H9 (cell line): ENCODE results near the gene SLC7A5. TPM values are rescaled to one million over a fixed set of nuclear protein-coding genes. Genes with fewer than 3 reads are reported as not detected.

ENCODE experiments used
- DNase-seq: peaks from one replicate; pipeline ENCODE4 v3.0.0-alpha.2; 2017
- H2AFZ ChIP-seq: one replicate; pipeline ENCODE4 v1.6.1; 2013; ENCODE audit warnings: mild to moderate bottlenecking, low read length, control low read depth, moderate library complexity
- H2AK5ac ChIP-seq: 2 replicates; pipeline ENCODE4 v1.6.1; 2013; ENCODE audit warnings: low read length, control low read depth, mixed read lengths; ENCODE audit not compliant: insufficient read length
- H2BK120ac ChIP-seq: one replicate; pipeline ENCODE4 v1.6.1; 2013; ENCODE audit warnings: low read depth, mild to moderate bottlenecking, low read length, control low read depth, inconsistent platforms; ENCODE audit not compliant: poor library complexity, severe bottlenecking
- H2BK12ac ChIP-seq: 2 replicates; pipeline ENCODE4 v1.6.1; 2013; ENCODE audit warnings: low read length, control low read depth, mixed read lengths, low read depth; ENCODE audit not compliant: insufficient read length
- H2BK15ac ChIP-seq: 2 replicates; pipeline ENCODE4 v1.6.1; 2013; ENCODE audit warnings: low read depth, low read length, control low read depth
- H2BK20ac ChIP-seq: one replicate; pipeline ENCODE4 v1.6.1; 2013; ENCODE audit warnings: low read depth, mild to moderate bottlenecking, low read length, control low read depth, inconsistent platforms; ENCODE audit not compliant: poor library complexity, severe bottlenecking
- H2BK5ac ChIP-seq: 2 replicates; pipeline ENCODE4 v1.6.1; 2013; ENCODE audit warnings: low read length, control low read depth, mixed read lengths; ENCODE audit not compliant: insufficient read length
- H3K14ac ChIP-seq: 2 replicates; pipeline ENCODE4 v1.6.1; 2013; ENCODE audit warnings: low read length, control low read depth; ENCODE audit not compliant: insufficient read depth
- H3K18ac ChIP-seq: 2 replicates; pipeline ENCODE4 v1.6.1; 2013; ENCODE audit warnings: low read depth, mild to moderate bottlenecking, mixed read lengths, low read length, control low read depth; ENCODE audit not compliant: insufficient read length
- H3K23ac ChIP-seq: 2 replicates; pipeline ENCODE4 v1.6.1; 2013; ENCODE audit warnings: low read length, control low read depth, mixed read lengths, low read depth; ENCODE audit not compliant: insufficient read length
- H3K23me2 ChIP-seq: 2 replicates; pipeline ENCODE4 v1.6.1; 2013; ENCODE audit warnings: low read depth, mild to moderate bottlenecking, mixed read lengths, low read length, control low read depth; ENCODE audit not compliant: insufficient read length, poor library complexity, severe bottlenecking
- H3K27ac ChIP-seq: 2 replicates; pipeline ENCODE4 v1.5.1; 2013; ENCODE audit warnings: low read length, control low read depth, mixed read lengths, low read depth; ENCODE audit not compliant: insufficient read length
- H3K27me3 ChIP-seq: 2 replicates; pipeline ENCODE4 v1.6.1; 2013; ENCODE audit warnings: low read length, control low read depth, inconsistent platforms; ENCODE audit not compliant: insufficient read depth
- H3K4ac ChIP-seq: 2 replicates; pipeline ENCODE4 v1.6.1; 2013; ENCODE audit warnings: low read depth, mild to moderate bottlenecking, control low read depth, inconsistent platforms, low read length, moderate library complexity
- H3K4me1 ChIP-seq: 2 replicates; pipeline ENCODE4 v1.6.1; 2013; ENCODE audit warnings: low read length, control low read depth, inconsistent platforms; ENCODE audit not compliant: insufficient read depth
- H3K4me2 ChIP-seq: 2 replicates; pipeline ENCODE4 v1.6.1; 2013; ENCODE audit warnings: low read length, control low read depth, mixed read lengths; ENCODE audit not compliant: insufficient read length, insufficient read depth
- H3K56ac ChIP-seq: 2 replicates; pipeline ENCODE4 v1.6.1; 2013; ENCODE audit warnings: low read depth, mild to moderate bottlenecking, mixed read lengths, low read length, control low read depth; ENCODE audit not compliant: insufficient read length
- H3K79me1 ChIP-seq: 2 replicates; pipeline ENCODE4 v1.6.1; 2013; ENCODE audit warnings: low read depth, mild to moderate bottlenecking, moderate library complexity, low read length, control low read depth, inconsistent platforms; ENCODE audit not compliant: insufficient read depth, poor library complexity, severe bottlenecking
- H3K79me2 ChIP-seq: 2 replicates; pipeline ENCODE4 v1.6.1; 2013; ENCODE audit warnings: low read length, control low read depth, inconsistent platforms; ENCODE audit not compliant: insufficient read depth
- H3K9ac ChIP-seq: 2 replicates; pipeline ENCODE4 v1.6.1; 2013; ENCODE audit warnings: low read length, control low read depth, mixed read lengths; ENCODE audit not compliant: insufficient read length; ENCODE audit errors: extremely low read depth
- H3K9me3 ChIP-seq: one replicate; pipeline ENCODE4 v1.6.1; 2013; ENCODE audit warnings: low read depth, low read length, inconsistent platforms; ENCODE audit not compliant: control insufficient read depth
- H3T11ph ChIP-seq: one replicate; pipeline ENCODE4 v1.6.1; 2013; ENCODE audit warnings: mild to moderate bottlenecking, low read length, control low read depth, inconsistent platforms
- H4K20me1 ChIP-seq: one replicate; pipeline ENCODE4 v1.6.1; 2013; ENCODE audit not compliant: control insufficient read depth, insufficient read length, insufficient read depth
- H4K5ac ChIP-seq: 2 replicates; pipeline ENCODE4 v1.6.1; 2013; ENCODE audit warnings: low read depth, mild to moderate bottlenecking, mixed read lengths, low read length, control low read depth; ENCODE audit not compliant: insufficient read length
- H4K8ac ChIP-seq: replicated peaks from 2 replicates; pipeline ENCODE4 v1.6.1; 2013; ENCODE audit warnings: low read length, control low read depth, mixed read lengths, low read depth; ENCODE audit not compliant: insufficient read length
- H4K91ac ChIP-seq: 2 replicates; pipeline ENCODE4 v1.6.1; 2013; ENCODE audit warnings: low read depth, mild to moderate bottlenecking, moderate library complexity, mixed read lengths, low read length, control low read depth; ENCODE audit not compliant: insufficient read length
- H3K27ac Mint-ChIP-seq, 3 experiments: 2 replicates in 2 of 3; 3 replicates in 1 of 3; pipeline ENCODE4 v1.8.0; 2020 to 2021; ENCODE audit warnings: mixed read lengths in 3 of 3, mild to moderate bottlenecking in 1 of 3, moderate library complexity in 1 of 3
- H3K27me3 Mint-ChIP-seq: 2 replicates; pipeline ENCODE4 v1.8.0; 2021; ENCODE audit warnings: low read depth, mild to moderate bottlenecking, moderate library complexity, mixed read lengths
- H3K36me3 Mint-ChIP-seq, 3 experiments: 2 replicates in 2 of 3; 3 replicates in 1 of 3; pipeline ENCODE4 v1.8.0; 2020 to 2021; ENCODE audit warnings: low read depth in 3 of 3, mixed read lengths in 3 of 3; ENCODE audit not compliant: insufficient read depth in 1 of 3
- H3K4me1 Mint-ChIP-seq, 2 experiments: 2 replicates each; pipeline ENCODE4 v1.8.0; 2020; ENCODE audit warnings: mixed read lengths in 2 of 2
- H3K4me3 Mint-ChIP-seq, 2 experiments: 2 replicates in 1 of 2; 3 replicates in 1 of 2; pipeline ENCODE4 v1.8.0; 2020 to 2021; ENCODE audit warnings: mild to moderate bottlenecking in 2 of 2, mixed read lengths in 2 of 2, moderate library complexity in 1 of 2
- H3K9me3 Mint-ChIP-seq, 2 experiments: 2 replicates in 1 of 2; 3 replicates in 1 of 2; pipeline ENCODE4 v1.8.0; 2020; ENCODE audit warnings: mild to moderate bottlenecking in 2 of 2, mixed read lengths in 2 of 2, moderate library complexity in 1 of 2
- WGBS: extraction: QIAGEN DNeasy Blood & Tissue Kit; methylation state at CpG from one replicate; pipeline ENCODE4 v1.1.7; 2013; ENCODE audit warnings: missing lambda C conversion rate, low lambda C conversion rate, mixed read lengths; ENCODE audit not compliant: insufficient read length; ENCODE audit errors: extremely low coverage; 5-methylcytosine and 5-hydroxymethylcytosine counted together
- total RNA-seq: library from RNA; stranded (reverse); gene quantifications from 2 replicates; pipeline ENCODE4 v1.2.1, GENCODE V29; 2021
- TF ChIP-seq, protein P1 (sequence below): fragments of 200-600 bp; sonication (generic); conservative IDR thresholded peaks from 3 replicates; pipeline ENCODE4 v1.8.0; 2021; ENCODE audit warnings: antibody characterized with exemption, mild to moderate bottlenecking

SLC7A5 gene
- total RNA-seq, 1 experiment from 2014 or later, result 217 TPM

DNA sequence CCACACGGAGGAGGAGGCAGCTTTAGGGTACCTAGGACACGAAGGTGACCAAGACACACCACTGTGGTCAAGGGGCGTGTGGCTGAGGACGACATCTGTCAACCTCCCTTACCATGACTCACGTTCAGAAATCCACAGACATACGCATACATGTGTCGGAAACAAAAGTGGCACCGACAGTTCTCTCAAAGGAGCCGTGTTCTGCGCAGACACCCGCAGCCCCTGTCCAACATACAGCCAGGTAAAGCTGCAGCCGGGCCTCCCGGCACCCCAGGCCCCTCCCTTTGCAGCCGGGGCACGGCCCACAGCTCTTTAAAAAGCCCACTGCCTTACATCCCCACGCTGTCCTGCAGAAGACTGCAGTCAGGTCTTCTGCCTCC, 63.1 kb downstream of the SLC7A5 start:
- Mint-ChIP-seq H3K4me3 (no peak overlapping the region), H3K9me3 (0 out of 5 replicates have a peak, but pooled peaks cover 0 to 3% of the 10 kb centered on the region in 2 experiments), H3K4me1 (peaks cover 9 to 13% of the 10 kb centered on the region in 2 experiments), H3K27me3 (peaks cover 9% of the 10 kb centered on the region), H3K27ac (no peak overlapping the region; a peak in 1 of 7 replicates), H3K36me3 (no peaks in the 10 kb centered on the region; a peak in 1 of 7 replicates)
- no peak overlapping the region for H3K23ac ChIP-seq
- no peaks in the 10 kb centered on the region for H4K20me1 ChIP-seq
- H3K14ac ChIP-seq, result no peak overlapping the region
- no peak overlapping the region for H2BK12ac ChIP-seq
- no peaks in the 10 kb centered on the region for H3K79me1 ChIP-seq
- no peak overlapping the region for H3K4me2 ChIP-seq
- H3K4me1 ChIP-seq, result no peaks in the 10 kb centered on the region
- no peak overlapping the region for H3T11ph ChIP-seq
- no CpG with 5 or more reads among the region's 16 CpGs for WGBS
- no peak overlapping the region for H3K56ac ChIP-seq
- H2BK20ac ChIP-seq, result no peak overlapping the region
- no peaks in the 10 kb centered on the region for H3K23me2 ChIP-seq
- H2BK120ac ChIP-seq, result no peak overlapping the region
- H3K9ac ChIP-seq, result no peak overlapping the region
- no peak overlapping the region for H2BK15ac ChIP-seq
- no peaks in the 10 kb centered on the region for H3K27me3 ChIP-seq
- H2AK5ac ChIP-seq, result no peak overlapping the region
- no peak overlapping the region for H2BK5ac ChIP-seq
- H3K27ac ChIP-seq, result no peak overlapping the region
- H4K91ac ChIP-seq, result no peak overlapping the region
- TF ChIP-seq, protein P1, sequence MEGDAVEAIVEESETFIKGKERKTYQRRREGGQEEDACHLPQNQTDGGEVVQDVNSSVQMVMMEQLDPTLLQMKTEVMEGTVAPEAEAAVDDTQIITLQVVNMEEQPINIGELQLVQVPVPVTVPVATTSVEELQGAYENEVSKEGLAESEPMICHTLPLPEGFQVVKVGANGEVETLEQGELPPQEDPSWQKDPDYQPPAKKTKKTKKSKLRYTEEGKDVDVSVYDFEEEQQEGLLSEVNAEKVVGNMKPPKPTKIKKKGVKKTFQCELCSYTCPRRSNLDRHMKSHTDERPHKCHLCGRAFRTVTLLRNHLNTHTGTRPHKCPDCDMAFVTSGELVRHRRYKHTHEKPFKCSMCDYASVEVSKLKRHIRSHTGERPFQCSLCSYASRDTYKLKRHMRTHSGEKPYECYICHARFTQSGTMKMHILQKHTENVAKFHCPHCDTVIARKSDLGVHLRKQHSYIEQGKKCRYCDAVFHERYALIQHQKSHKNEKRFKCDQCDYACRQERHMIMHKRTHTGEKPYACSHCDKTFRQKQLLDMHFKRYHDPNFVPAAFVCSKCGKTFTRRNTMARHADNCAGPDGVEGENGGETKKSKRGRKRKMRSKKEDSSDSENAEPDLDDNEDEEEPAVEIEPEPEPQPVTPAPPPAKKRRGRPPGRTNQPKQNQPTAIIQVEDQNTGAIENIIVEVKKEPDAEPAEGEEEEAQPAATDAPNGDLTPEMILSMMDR, result no peak
- H3K9me3 ChIP-seq, result no peaks in the 10 kb centered on the region
- no peak overlapping the region for H3K18ac ChIP-seq
- H3K79me2 ChIP-seq, result no peaks in the 10 kb centered on the region
- no peak overlapping the region for H4K5ac ChIP-seq
- H4K8ac ChIP-seq, result no peak overlapping the region
- DNase-seq, result no peak
- no peak overlapping the region for H3K4ac ChIP-seq
- H2AFZ ChIP-seq, result no peak overlapping the region
